SJCRH30 (cell line): ENCODE data around the gene HCFC1. TPM values are rescaled to one million over a fixed set of nuclear protein-coding genes. Genes with fewer than 3 reads are reported as not detected.

Source experiments
- DNase-seq, 2 experiments: peaks; one replicate each; pipeline ENCODE4 v3.0.0-alpha.2; 2015 to 2020
- H3K27ac ChIP-seq: fragments of 250-450 bp; sonication (Bioruptor Pico); 2 replicates; pipeline ENCODE4 v1.5.1; 2020; ENCODE audit warnings: mild to moderate bottlenecking, moderate library complexity
- H3K27me3 ChIP-seq: fragments of 250-450 bp; sonication (Bioruptor Pico); 2 replicates; pipeline ENCODE4 v1.5.1; 2020; ENCODE audit warnings: mild to moderate bottlenecking, moderate library complexity
- H3K36me3 ChIP-seq: fragments of 250-450 bp; sonication (Bioruptor Pico); 2 replicates; pipeline ENCODE4 v1.5.1; 2020; ENCODE audit warnings: mild to moderate bottlenecking, moderate library complexity
- H3K4me1 ChIP-seq: fragments of 250-450 bp; sonication (Bioruptor Pico); 2 replicates; pipeline ENCODE4 v1.5.1; 2020; ENCODE audit warnings: mild to moderate bottlenecking, moderate library complexity
- H3K4me3 ChIP-seq: fragments of 250-450 bp; sonication (Bioruptor Pico); 2 replicates; pipeline ENCODE4 v1.5.1; 2020; ENCODE audit warnings: mild to moderate bottlenecking, moderate library complexity
- H3K9me3 ChIP-seq: fragments of 250-450 bp; sonication (Bioruptor Pico); replicated peaks from 2 replicates; pipeline ENCODE4 v1.5.1; 2020; ENCODE audit warnings: mild to moderate bottlenecking, moderate library complexity
- total RNA-seq: library from RNA; depleted of rRNA; stranded (reverse); fragments of >200 nt; shearing (Covaris generic); gene quantifications from 2 replicates; pipeline ENCODE4 v1.2.3, GENCODE V29; 2014; rRNA removed

The HCFC1 gene
- total RNA-seq, result 55.6 and 56.9 TPM in 2 replicates

- H3K36me3 ChIP-seq, result peaks cover 8% of the 10 kb centered on the region; the same call in 1 of the 2 replicates
- peak; percentile 91 to 92 for DNase-seq
- no peaks in the 10 kb centered on the region for H3K27me3 ChIP-seq
- H3K9me3 ChIP-seq, result no peaks in the 10 kb centered on the region
- H3K4me3 ChIP-seq, result peak within 1 kb of the TSS; percentile 97
- peaks cover 5% of the 10 kb centered on the region for H3K4me1 ChIP-seq
- H3K27ac ChIP-seq, result peak within 1 kb of the TSS; percentile 100
These were observed at the start of gene HCFC1 for GRCh38 chrX:153971450-153972367. Gene HCFC1 (minus strand): TSS chrX:153971818. CDS start chrX:153970840, 978 bp downstream.

- no peaks in the 10 kb centered on the region for H3K27me3 ChIP-seq
- H3K4me3 ChIP-seq, result no peak overlapping the region
- H3K36me3 ChIP-seq, result no peaks in the 10 kb centered on the region
- H3K27ac ChIP-seq, result no peak overlapping the region
- no peaks in the 10 kb centered on the region for H3K9me3 ChIP-seq
- peaks cover 3% of the 10 kb centered on the region; the same call in 1 of the 2 replicates for H3K4me1 ChIP-seq
- no peak for DNase-seq
These were observed 49.6 kb upstream of the HCFC1 start for GRCh38 chrX:154021131-154021611.

- Histone ChIP-seq H3K4me3 (peak overlapping the region; percentile 87), H3K4me1 (peaks cover 3% of the 10 kb centered on the region; the same call in 1 of the 2 replicates), H3K9me3 (no peaks in the 10 kb centered on the region), H3K27me3 (no peaks in the 10 kb centered on the region), H3K27ac (peak overlapping the region; percentile 82), H3K36me3 (no peaks in the 10 kb centered on the region)
- peak in 1 of 2 experiments; percentile 30 for DNase-seq
These were observed 49.0 kb upstream of the HCFC1 start for GRCh38 chrX:154020536-154021115.

- H3K27me3 ChIP-seq, result no peaks in the 10 kb centered on the region
These were observed 48.3 kb upstream of the HCFC1 start, which contains the start of gene IRAK1 for GRCh38 chrX:154019633-154020528. Gene IRAK1 (minus strand): TSS chrX:154019902. CDS start chrX:154019812, 90 bp downstream.

GRCh38 chrX:154019061-154019621 is 47.5 kb upstream of the HCFC1 start:
- H3K27ac ChIP-seq, result peak overlapping the region; percentile 59

More at GRCh38 chrX:154019633-154020528, 48.3 kb upstream of the HCFC1 start, which contains the start of gene IRAK1:
- Histone ChIP-seq H3K9me3 (no peaks in the 10 kb centered on the region), H3K36me3 (no peaks in the 10 kb centered on the region), H3K4me1 (peaks cover 3% of the 10 kb centered on the region; the same call in 1 of the 2 replicates), H3K4me3 (peak within 1 kb of the TSS; percentile 87), H3K27ac (peak within 1 kb of the TSS; percentile 82)
- peak; percentile 31 to 56 for DNase-seq

GRCh38 chrX:154018518-154019060 is 47.0 kb upstream of the HCFC1 start:
- Histone ChIP-seq H3K27me3 (no peaks in the 10 kb centered on the region), H3K27ac (peak overlapping the region; percentile 59; the same call in 1 of the 2 replicates), H3K9me3 (no peaks in the 10 kb centered on the region), H3K4me1 (peaks cover 3% of the 10 kb centered on the region; the same call in 1 of the 2 replicates), H3K36me3 (no peaks in the 10 kb centered on the region), H3K4me3 (peak overlapping the region; percentile 87)
- no peak for DNase-seq

More at GRCh38 chrX:154019061-154019621, 47.5 kb upstream of the HCFC1 start:
- peak; percentile 14 to 18 for DNase-seq
- H3K9me3 ChIP-seq, result no peaks in the 10 kb centered on the region
- H3K4me3 ChIP-seq, result peak overlapping the region; percentile 87
- no peaks in the 10 kb centered on the region for H3K36me3 ChIP-seq
- peaks cover 3% of the 10 kb centered on the region; the same call in 1 of the 2 replicates for H3K4me1 ChIP-seq
- H3K27me3 ChIP-seq, result no peaks in the 10 kb centered on the region

- Histone ChIP-seq H3K4me3 (no peak overlapping the region), H3K27me3 (no peaks in the 10 kb centered on the region), H3K36me3 (no peaks in the 10 kb centered on the region), H3K27ac (no peak overlapping the region), H3K9me3 (no peaks in the 10 kb centered on the region), H3K4me1 (peaks cover 3% of the 10 kb centered on the region; the same call in 1 of the 2 replicates)
- DNase-seq, result no peak
These were observed 46.3 kb upstream of the HCFC1 start for GRCh38 chrX:154017766-154018517.

GRCh38 chrX:154016366-154017076 is 44.9 kb upstream of the HCFC1 start:
- no peak overlapping the region for H3K27ac ChIP-seq
- peaks cover 3% of the 10 kb centered on the region; the same call in 1 of the 2 replicates for H3K4me1 ChIP-seq
- H3K9me3 ChIP-seq, result no peaks in the 10 kb centered on the region
- DNase-seq, result no peak
- H3K27me3 ChIP-seq, result no peaks in the 10 kb centered on the region
- H3K4me3 ChIP-seq, result no peak overlapping the region
- no peaks in the 10 kb centered on the region for H3K36me3 ChIP-seq

- Histone ChIP-seq H3K27me3 (no peaks in the 10 kb centered on the region), H3K27ac (no peak overlapping the region), H3K36me3 (no peaks in the 10 kb centered on the region), H3K4me3 (no peak overlapping the region), H3K4me1 (peaks cover 3% of the 10 kb centered on the region; the same call in 1 of the 2 replicates), H3K9me3 (no peaks in the 10 kb centered on the region)
- DNase-seq, result no peak
These were observed 44.1 kb upstream of the HCFC1 start for GRCh38 chrX:154015581-154016264.

- Histone ChIP-seq H3K4me1 (no peaks in the 10 kb centered on the region), H3K4me3 (no peak overlapping the region), H3K9me3 (no peaks in the 10 kb centered on the region), H3K36me3 (no peaks in the 10 kb centered on the region), H3K27ac (no peak overlapping the region), H3K27me3 (no peaks in the 10 kb centered on the region)
- DNase-seq, result no peak
These were observed 43.1 kb upstream of the HCFC1 start for GRCh38 chrX:154014429-154015380.
